Endothelial cell of umbilical vein (primary cell): Measurements from ENCODE around the gene KASH5.

Experiments used
- POLR2A ChIP-seq: IDR thresholded peaks from 2 replicates; pipeline ENCODE4 v1.6.1; 2012; ENCODE audit warnings: low read depth, mild to moderate bottlenecking, control low read depth, low read length
- TF ChIP-seq, protein P1 (sequence below), 2 donors: IDR thresholded peaks; 1 replicate in 1 of 2; 2 replicates in 1 of 2; pipeline ENCODE4 v1.5.1; 2011; ENCODE audit warnings: low read length in 2 of 2, mild to moderate bottlenecking in 2 of 2, moderate library complexity in 2 of 2, control low read depth in 1 of 2, inconsistent platforms in 1 of 2, low read depth in 1 of 2; ENCODE audit not compliant: insufficient read depth in 1 of 2; ENCODE audit errors: extremely low read depth in 1 of 2

DNA sequence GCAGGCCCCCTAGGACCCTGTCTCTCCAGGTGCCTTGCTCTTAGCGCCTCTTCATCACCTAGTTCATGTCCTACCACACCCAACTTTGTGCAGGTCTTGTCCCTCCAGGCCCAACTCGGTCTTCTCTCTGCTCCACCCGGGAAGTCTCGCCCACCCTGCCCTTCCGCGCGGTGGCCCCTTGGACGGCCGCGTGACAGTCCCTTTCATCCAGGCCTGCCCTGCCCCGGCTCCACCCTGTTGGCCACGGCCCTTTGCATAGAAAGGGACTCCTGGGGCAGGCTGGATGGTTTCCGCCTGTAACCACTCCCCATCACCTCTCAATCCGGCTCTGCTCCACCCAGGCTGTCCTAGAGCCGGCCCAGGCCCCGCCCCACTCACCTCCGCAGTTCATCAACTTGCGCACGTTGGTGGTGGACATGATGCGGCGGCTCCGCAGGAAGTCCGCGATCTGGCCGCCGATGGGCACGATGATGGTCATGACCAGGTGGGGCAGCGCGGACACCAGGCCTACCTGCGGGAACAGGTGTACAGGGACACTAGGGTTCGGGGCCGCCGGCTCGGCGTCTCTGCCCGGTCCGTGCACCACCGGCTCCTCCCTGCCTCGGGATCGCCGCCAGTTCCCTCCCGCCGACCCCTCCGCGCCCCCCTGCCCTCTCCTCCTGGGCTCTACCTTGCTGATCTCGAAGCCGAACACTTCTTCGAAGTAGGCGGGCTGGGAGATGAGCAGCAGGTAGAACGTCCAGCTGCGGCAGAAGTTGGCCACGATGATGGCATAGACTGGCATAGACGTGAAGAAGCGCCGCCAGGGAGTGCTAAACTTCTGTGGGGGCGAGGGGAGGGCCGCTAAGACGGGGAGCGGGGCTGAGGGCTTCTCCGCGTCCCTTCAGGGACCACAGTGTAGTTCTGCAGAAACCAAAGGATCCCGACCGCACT lies 44.4 kb downstream of the KASH5 start:
- TF ChIP-seq, protein P1, sequence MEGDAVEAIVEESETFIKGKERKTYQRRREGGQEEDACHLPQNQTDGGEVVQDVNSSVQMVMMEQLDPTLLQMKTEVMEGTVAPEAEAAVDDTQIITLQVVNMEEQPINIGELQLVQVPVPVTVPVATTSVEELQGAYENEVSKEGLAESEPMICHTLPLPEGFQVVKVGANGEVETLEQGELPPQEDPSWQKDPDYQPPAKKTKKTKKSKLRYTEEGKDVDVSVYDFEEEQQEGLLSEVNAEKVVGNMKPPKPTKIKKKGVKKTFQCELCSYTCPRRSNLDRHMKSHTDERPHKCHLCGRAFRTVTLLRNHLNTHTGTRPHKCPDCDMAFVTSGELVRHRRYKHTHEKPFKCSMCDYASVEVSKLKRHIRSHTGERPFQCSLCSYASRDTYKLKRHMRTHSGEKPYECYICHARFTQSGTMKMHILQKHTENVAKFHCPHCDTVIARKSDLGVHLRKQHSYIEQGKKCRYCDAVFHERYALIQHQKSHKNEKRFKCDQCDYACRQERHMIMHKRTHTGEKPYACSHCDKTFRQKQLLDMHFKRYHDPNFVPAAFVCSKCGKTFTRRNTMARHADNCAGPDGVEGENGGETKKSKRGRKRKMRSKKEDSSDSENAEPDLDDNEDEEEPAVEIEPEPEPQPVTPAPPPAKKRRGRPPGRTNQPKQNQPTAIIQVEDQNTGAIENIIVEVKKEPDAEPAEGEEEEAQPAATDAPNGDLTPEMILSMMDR (IDR thresholded peaks at IDR 0.05; ENCODE audit: extremely low read depth in 1 of 2, insufficient read depth in 1 of 2, low read depth in 1 of 2, low read length in 2 of 2) = no peak
- TF ChIP-seq POLR2A = no peak
